GM12873 (cell line): ENCODE measurements around the gene OR51S1.

Experiments used
- TF ChIP-seq, protein P1 (sequence below): IDR thresholded peaks from 2 replicates; pipeline ENCODE4 v1.5.1; 2012; ENCODE audit warnings: low read depth, mild to moderate bottlenecking, moderate library complexity, low read length, control low read depth; ENCODE audit not compliant: insufficient read depth; ENCODE audit errors: missing control alignments

OR51S1 gene

GRCh38 chr11:4798427-4799183 lies 50.4 kb downstream of the OR51S1 start:
- TF ChIP-seq, protein P1, sequence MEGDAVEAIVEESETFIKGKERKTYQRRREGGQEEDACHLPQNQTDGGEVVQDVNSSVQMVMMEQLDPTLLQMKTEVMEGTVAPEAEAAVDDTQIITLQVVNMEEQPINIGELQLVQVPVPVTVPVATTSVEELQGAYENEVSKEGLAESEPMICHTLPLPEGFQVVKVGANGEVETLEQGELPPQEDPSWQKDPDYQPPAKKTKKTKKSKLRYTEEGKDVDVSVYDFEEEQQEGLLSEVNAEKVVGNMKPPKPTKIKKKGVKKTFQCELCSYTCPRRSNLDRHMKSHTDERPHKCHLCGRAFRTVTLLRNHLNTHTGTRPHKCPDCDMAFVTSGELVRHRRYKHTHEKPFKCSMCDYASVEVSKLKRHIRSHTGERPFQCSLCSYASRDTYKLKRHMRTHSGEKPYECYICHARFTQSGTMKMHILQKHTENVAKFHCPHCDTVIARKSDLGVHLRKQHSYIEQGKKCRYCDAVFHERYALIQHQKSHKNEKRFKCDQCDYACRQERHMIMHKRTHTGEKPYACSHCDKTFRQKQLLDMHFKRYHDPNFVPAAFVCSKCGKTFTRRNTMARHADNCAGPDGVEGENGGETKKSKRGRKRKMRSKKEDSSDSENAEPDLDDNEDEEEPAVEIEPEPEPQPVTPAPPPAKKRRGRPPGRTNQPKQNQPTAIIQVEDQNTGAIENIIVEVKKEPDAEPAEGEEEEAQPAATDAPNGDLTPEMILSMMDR: no peak
